Measurements from ENCODE around the gene COL5A2.

Gene COL5A2

GRCh38 chr2:189163889-189164288, 15.7 kb downstream of the COL5A2 start:
- in situ Hi-C loops (cut with MboI; ENCODE audit: low sequenced_read_pairs, unreplicated experiment), result no loop called here
- no peak for TF ChIP-seq CTCF (IDR thresholded peaks at IDR 0.05; ENCODE audit: borderline replicate concordance, control extremely low read depth, extremely low read depth, insufficient read depth, missing control alignments)

GRCh38 chr2:189162566-189162965, 17.0 kb downstream of the COL5A2 start:
- DNase-seq (ENCODE audit: low spot score), result no peak
- in situ Hi-C loops (cut with MboI; ENCODE audit: low sequenced_read_pairs, unreplicated experiment), result no loop called here
- TF ChIP-seq CTCF (IDR thresholded peaks at IDR 0.05; ENCODE audit: borderline replicate concordance, control extremely low read depth, extremely low read depth, insufficient read depth, missing control alignments), result no peak

More at GRCh38 chr2:189163889-189164288, 15.7 kb downstream of the COL5A2 start:
- no peak for DNase-seq (ENCODE audit: low spot score)

GRCh38 chr2:189161894-189162293, 17.7 kb downstream of the COL5A2 start:
- in situ Hi-C loops (cut with MboI; ENCODE audit: low sequenced_read_pairs, unreplicated experiment), result no loop called here
- TF ChIP-seq CTCF (IDR thresholded peaks at IDR 0.05; ENCODE audit: borderline replicate concordance, control extremely low read depth, extremely low read depth, insufficient read depth, missing control alignments), result no peak

GRCh38 chr2:189159717-189160116, 19.8 kb downstream of the COL5A2 start:
- no peak for TF ChIP-seq CTCF (IDR thresholded peaks at IDR 0.05; ENCODE audit: borderline replicate concordance, control extremely low read depth, extremely low read depth, insufficient read depth, missing control alignments)
- DNase-seq (ENCODE audit: low spot score), result no peak
- in situ Hi-C loops (cut with MboI; ENCODE audit: low sequenced_read_pairs, unreplicated experiment), result no loop called here

More at GRCh38 chr2:189161894-189162293, 17.7 kb downstream of the COL5A2 start:
- no peak for DNase-seq (ENCODE audit: low spot score)

GRCh38 chr2:189159273-189159672, 20.3 kb downstream of the COL5A2 start:
- in situ Hi-C loops (cut with MboI; ENCODE audit: low sequenced_read_pairs, unreplicated experiment), result no loop called here
- TF ChIP-seq CTCF (IDR thresholded peaks at IDR 0.05; ENCODE audit: borderline replicate concordance, control extremely low read depth, extremely low read depth, insufficient read depth, missing control alignments), result no peak
- no peak for DNase-seq (ENCODE audit: low spot score)

GRCh38 chr2:189157939-189158338, 21.6 kb downstream of the COL5A2 start:
- TF ChIP-seq CTCF (IDR thresholded peaks at IDR 0.05; ENCODE audit: borderline replicate concordance, control extremely low read depth, extremely low read depth, insufficient read depth, missing control alignments), result no peak
- DNase-seq (ENCODE audit: low spot score), result no peak
- in situ Hi-C loops (cut with MboI; ENCODE audit: low sequenced_read_pairs, unreplicated experiment), result no loop called here

GRCh38 chr2:189157456-189157855, 22.1 kb downstream of the COL5A2 start:
- no peak for TF ChIP-seq CTCF (IDR thresholded peaks at IDR 0.05; ENCODE audit: borderline replicate concordance, control extremely low read depth, extremely low read depth, insufficient read depth, missing control alignments)
- DNase-seq (ENCODE audit: low spot score), result no peak
- in situ Hi-C loops (cut with MboI; ENCODE audit: low sequenced_read_pairs, unreplicated experiment), result no loop called here
